A549 (cell line): ENCODE measurements around the gene CTSV.

Source experiments
- CEBPB ChIP-seq, 2 experiments: fragments of >200 bp in 1 of 2; sonication (Bioruptor Twin) in 1 of 2; formaldehyde crosslinking in 1 of 2; IDR thresholded peaks; 2 replicates each; pipeline ENCODE4 v1.6.1; 2012 to 2016
- CTCF ChIP-seq: fragments of >200 bp; sonication (Bioruptor Twin); formaldehyde crosslinking; IDR thresholded peaks from 3 replicates; pipeline ENCODE4 v1.5.1; 2016
- NPAS2 ChIP-seq: fragments of 250-450 bp; sonication (Bioruptor Pico); IDR thresholded peaks from 2 replicates; pipeline ENCODE4 v1.8.0; 2022; ENCODE audit warnings: mild to moderate bottlenecking, moderate library complexity, borderline replicate concordance
- POLR2A ChIP-seq: IDR thresholded peaks from 2 replicates; pipeline ENCODE4 v1.6.1; 2012; ENCODE audit warnings: mild to moderate bottlenecking, low read length
- RAD21 ChIP-seq, 2 experiments: fragments of >200 bp in 1 of 2; sonication (Bioruptor Twin) in 1 of 2; formaldehyde crosslinking in 1 of 2; IDR thresholded peaks in 1 of 2; conservative IDR thresholded peaks in 1 of 2; 2 replicates in 1 of 2; 3 replicates in 1 of 2; pipeline ENCODE4 v1.6.1; 2012 to 2018; ENCODE audit warnings: inconsistent platforms in 1 of 2
- RCOR1 ChIP-seq: fragments of 150-350 bp; IDR thresholded peaks from 2 replicates; pipeline ENCODE4 v1.6.1; 2014; ENCODE audit warnings: antibody characterized with exemption, low read length, low read depth
- SMC3 ChIP-seq: fragments of >200 bp; sonication (Bioruptor Twin); formaldehyde crosslinking; IDR thresholded peaks from 3 replicates; pipeline ENCODE4 v1.6.1; 2018; ENCODE audit warnings: inconsistent platforms
- SREBF2 ChIP-seq: fragments of 450-650 bp; IDR thresholded peaks from 2 replicates; pipeline ENCODE4 v1.6.1; 2014; ENCODE audit warnings: mild to moderate bottlenecking, moderate library complexity
- TF ChIP-seq, protein P1 (sequence below): fragments of 200-600 bp; sonication (generic); IDR thresholded peaks from 2 replicates; pipeline ENCODE4 v1.6.1; 2016; ENCODE audit warnings: antibody characterized with exemption, mild to moderate bottlenecking, moderate library complexity
- TF ChIP-seq, protein P2 (sequence below): fragments of 150-350 bp; IDR thresholded peaks from 2 replicates; pipeline ENCODE4 v1.6.1; 2014; ENCODE audit warnings: low read depth, mild to moderate bottlenecking, low read length

DNA sequence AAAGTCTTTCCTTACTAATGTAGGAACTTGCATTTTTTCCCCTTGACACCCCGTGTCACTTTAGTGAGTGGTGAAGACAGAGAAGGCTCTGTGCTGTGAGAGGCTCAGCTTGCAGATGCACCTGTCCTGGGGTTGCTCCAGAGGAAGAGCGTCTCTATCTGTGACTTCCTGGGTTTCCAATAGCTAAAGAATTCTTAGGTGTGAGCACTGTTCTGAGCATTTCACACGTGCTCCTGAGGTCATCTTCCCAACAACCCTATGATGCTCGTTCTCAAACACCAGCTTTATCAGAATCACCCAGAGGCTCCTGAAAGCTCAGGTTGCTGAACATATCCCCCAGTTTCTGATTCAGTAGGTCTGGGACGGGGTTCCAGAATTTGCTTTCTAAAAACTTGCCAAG lies 6.4 kb upstream of the CTSV start:
- TF ChIP-seq POLR2A (no peak), SREBF2 (no peak), CTCF (no peak), NPAS2 (CRISPR knock-in tag) (no peak), CEBPB (IDR thresholded peaks at IDR 0.05) (no peak), SMC3 (no peak), RCOR1 (no peak), RAD21 (conservative IDR thresholded peaks at IDR 0.05 in 1 of 2, IDR thresholded peaks at IDR 0.05 in 1 of 2) (no peak)
- TF ChIP-seq, protein P1, sequence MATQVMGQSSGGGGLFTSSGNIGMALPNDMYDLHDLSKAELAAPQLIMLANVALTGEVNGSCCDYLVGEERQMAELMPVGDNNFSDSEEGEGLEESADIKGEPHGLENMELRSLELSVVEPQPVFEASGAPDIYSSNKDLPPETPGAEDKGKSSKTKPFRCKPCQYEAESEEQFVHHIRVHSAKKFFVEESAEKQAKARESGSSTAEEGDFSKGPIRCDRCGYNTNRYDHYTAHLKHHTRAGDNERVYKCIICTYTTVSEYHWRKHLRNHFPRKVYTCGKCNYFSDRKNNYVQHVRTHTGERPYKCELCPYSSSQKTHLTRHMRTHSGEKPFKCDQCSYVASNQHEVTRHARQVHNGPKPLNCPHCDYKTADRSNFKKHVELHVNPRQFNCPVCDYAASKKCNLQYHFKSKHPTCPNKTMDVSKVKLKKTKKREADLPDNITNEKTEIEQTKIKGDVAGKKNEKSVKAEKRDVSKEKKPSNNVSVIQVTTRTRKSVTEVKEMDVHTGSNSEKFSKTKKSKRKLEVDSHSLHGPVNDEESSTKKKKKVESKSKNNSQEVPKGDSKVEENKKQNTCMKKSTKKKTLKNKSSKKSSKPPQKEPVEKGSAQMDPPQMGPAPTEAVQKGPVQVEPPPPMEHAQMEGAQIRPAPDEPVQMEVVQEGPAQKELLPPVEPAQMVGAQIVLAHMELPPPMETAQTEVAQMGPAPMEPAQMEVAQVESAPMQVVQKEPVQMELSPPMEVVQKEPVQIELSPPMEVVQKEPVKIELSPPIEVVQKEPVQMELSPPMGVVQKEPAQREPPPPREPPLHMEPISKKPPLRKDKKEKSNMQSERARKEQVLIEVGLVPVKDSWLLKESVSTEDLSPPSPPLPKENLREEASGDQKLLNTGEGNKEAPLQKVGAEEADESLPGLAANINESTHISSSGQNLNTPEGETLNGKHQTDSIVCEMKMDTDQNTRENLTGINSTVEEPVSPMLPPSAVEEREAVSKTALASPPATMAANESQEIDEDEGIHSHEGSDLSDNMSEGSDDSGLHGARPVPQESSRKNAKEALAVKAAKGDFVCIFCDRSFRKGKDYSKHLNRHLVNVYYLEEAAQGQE, result no peak
- TF ChIP-seq, protein P2, sequence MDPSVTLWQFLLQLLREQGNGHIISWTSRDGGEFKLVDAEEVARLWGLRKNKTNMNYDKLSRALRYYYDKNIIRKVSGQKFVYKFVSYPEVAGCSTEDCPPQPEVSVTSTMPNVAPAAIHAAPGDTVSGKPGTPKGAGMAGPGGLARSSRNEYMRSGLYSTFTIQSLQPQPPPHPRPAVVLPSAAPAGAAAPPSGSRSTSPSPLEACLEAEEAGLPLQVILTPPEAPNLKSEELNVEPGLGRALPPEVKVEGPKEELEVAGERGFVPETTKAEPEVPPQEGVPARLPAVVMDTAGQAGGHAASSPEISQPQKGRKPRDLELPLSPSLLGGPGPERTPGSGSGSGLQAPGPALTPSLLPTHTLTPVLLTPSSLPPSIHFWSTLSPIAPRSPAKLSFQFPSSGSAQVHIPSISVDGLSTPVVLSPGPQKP, result no peak
